GM21528 (cell line): Measurements from ENCODE around the gene HLA-F.

Source experiments
- ATAC-seq: cut with Tn5 transposase; IDR thresholded peaks from one replicate; pipeline ENCODE4 v1.9.1; 2021; ENCODE audit warnings: mild to moderate bottlenecking, moderate library complexity; ENCODE audit not compliant: unreplicated experiment, low FRiP score

HLA-F gene

GRCh38 chr6:29742127-29742526 lies 18.9 kb downstream of the HLA-F start:
- ATAC-seq, result no peak

DNA sequence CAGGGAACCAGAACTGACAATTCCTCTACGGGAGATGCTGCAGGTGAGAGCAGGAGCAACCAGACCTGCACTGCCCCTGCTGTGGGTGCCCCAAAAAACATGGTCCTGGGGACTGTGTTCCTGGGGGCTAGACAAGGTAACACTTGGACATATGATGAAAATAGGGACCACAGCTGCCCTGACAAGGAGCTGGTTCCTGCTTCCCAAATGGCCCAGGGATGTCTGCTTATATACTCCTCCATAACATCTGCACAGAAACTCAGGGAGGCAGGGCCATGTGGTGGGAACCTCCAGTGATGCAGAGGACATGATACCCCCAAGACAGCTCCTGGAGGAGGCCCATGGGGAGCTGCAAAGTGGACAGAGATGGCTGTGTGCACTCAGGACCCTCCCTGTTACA lies 19.8 kb downstream of the HLA-F start:
- no peak for ATAC-seq

- ATAC-seq, result no peak
Measured at GRCh38 chr6:29743568-29743967, 20.3 kb downstream of the HLA-F start.

- ATAC-seq, result no peak
Measured at GRCh38 chr6:29744131-29744530, 20.9 kb downstream of the HLA-F start.

DNA sequence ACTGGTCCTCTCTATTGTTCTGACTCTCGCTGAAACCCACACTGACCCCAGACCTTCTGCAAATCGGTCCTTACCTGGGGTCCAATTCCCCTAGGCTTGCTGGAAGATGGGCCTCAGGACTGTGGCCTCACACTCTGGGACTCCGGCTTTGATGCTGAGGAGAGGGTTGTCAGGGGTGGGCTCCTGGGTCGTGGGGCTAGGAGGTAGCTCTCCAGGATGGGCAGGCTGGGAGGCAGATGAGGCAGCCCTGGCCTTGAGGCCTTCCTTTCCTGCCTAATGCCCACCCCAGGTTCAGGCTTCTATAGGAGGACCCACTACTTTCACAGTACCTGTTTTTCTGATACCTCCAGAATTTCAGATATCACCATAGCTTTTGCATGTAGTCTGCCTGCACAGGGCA lies 21.4 kb downstream of the HLA-F start:
- no peak for ATAC-seq

DNA sequence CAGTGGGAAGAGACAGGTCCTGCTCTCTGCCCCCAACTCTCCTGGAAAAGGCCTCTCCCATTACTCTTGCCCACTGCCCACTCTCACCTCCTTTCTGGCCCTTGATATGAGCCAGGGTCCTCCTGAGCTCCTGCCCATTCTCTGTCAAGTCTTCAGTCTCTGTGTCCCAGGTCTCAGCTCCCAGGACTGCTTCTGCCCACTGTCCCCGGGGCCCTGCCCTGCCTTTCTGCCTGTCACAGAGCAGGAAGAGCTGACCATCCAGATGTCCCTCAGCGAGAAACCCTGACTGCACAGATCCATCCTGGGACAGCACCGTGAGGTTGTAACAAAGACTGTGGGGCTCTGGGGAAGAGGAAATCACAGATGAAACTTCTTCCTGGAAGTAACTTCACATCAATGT lies 22.2 kb downstream of the HLA-F start:
- no peak for ATAC-seq

- ATAC-seq, result no peak
Measured at GRCh38 chr6:29745855-29746449, 22.7 kb downstream of the HLA-F start.

- ATAC-seq, result no peak
Measured at GRCh38 chr6:29746846-29747687, 23.8 kb downstream of the HLA-F start.

DNA sequence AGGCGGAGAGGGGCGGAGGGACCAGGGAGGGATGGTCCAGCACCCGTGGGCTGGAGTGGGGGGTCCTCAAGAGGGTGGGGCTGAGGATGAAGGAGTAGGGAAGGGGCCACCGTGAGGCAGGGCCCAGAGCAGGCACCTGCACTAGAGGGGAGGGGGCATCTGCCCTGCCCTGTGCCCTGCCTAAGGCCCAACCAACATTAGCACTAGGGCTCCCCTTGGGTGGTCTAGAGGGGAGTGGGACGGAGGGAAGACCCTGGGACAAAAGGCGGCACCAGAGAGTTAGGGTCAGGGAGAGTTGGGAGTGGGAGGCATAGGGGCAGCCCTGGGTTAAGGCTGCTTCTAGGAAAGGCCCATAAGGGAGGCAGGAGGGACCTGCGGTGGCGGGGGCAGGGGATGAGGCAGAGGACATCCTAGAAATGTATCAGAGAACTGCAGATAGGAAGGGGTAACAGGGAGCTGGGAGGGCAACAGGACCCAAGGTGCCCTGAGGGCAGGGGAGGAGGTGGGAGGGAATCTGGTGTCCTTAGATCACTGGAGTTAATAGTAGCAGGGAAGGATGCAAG lies 24.5 kb downstream of the HLA-F start:
- no peak for ATAC-seq

DNA sequence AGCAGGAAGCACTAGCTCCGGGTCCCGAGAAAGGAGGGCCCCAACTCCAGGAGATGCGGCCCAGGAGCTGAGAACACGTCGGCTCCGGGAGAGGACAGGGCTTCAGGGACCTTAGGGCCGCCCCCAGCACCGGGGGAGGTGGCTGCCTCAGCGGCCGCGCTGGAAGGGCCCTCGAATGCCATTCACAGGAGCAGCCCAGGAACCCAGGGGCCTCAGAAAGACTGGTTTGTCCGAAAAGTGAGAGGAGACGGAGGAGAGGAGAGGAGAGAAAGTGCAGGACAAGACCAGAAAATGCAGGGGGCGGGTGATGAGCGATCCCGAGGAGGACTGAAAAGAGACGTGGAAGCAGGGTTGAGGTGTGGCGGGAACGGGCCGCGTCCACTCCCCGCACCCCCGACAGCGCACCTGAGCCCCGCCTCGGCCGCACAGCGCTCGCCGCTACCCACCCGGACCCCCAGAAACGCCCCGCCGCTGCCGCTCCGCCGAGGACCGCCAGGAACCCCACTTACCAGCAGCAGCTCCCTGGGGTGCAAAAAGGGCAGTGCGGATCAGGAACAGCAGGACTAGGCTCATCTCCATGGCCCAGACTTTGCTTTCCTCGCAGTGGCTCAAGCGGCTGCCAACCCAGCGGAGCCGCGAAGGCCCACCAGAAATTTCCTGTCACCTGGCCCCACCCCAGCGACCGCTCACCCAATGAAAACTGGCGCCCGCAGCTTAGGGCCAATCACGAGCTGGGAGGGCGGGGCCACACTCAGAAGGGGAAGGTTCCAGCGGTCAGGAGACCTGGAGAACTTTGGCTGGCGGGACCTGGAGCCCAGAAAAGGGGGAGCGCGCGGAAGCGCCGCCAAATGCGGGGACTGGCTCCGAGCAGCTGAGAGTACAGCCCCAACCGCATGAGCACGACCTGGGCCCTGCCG lies 25.4 kb downstream of the HLA-F start:
- peak; percentile 69 for ATAC-seq

GRCh38 chr6:29749308-29749662 lies 26.1 kb downstream of the HLA-F start:
- peak; percentile 3 for ATAC-seq

DNA sequence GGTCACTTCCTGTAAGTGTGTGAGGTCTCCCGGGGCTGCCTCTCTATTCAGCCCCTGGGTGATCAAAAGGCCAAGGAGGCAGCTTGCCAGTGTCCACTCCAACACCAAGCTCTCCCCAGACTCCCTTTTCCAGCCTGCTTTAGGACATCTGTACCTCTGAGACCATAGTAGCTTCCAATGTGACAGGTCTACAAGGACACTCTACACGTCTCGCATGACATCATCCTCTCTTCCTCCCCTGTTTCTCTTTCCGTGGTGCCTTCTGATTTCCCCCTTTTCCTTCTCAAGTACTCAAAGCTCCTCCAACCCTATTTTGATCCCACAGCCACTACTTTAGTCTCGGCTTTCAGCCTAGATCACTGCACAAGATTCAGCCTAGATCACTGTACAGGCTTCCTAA lies 26.4 kb downstream of the HLA-F start:
- no peak for ATAC-seq

DNA sequence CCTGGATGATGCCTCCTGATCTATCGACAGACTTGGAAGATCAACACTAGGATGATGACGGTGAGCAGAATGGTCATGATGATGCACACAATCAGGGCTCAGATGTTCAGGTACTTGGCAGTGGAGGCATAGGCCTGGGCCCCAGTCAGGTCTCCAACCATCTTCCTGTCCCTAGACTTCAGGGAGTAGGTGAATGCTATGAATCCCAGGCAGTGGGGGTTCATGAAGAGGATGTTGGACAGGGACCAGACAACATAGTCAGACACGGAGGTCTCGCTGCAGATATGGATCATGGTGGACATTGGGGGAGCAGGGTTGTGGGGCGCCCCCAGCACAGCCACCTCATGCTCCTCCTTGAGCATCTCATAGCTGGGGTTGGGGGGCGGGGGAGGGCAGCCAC lies 27.5 kb downstream of the HLA-F start:
- ATAC-seq, result no peak

GRCh38 chr6:29751480-29751879 lies 28.2 kb downstream of the HLA-F start:
- ATAC-seq, result no peak

- peak; percentile 56 for ATAC-seq
Measured at GRCh38 chr6:29752451-29753308, 29.4 kb downstream of the HLA-F start.

DNA sequence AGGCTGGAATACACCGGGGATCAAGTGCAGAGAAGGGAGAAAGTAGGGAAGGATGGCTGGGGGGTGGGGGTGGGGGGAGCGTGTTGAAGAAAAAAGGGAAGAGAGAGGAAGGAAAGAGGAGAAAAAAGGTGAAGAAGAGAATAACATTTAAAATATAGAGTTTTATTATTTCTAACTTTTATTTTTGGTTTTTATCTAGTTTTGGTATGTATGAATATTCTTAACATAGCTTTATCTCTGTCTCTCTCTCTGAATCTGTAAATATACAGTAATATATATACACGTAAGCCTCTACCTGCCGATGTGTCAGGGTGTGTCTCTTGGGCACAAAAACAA lies 30.0 kb downstream of the HLA-F start:
- no peak for ATAC-seq

GRCh38 chr6:29755295-29755871 lies 32.1 kb downstream of the HLA-F start:
- ATAC-seq, result no peak

GRCh38 chr6:29757282-29757681 lies 34.0 kb downstream of the HLA-F start:
- ATAC-seq, result no peak

DNA sequence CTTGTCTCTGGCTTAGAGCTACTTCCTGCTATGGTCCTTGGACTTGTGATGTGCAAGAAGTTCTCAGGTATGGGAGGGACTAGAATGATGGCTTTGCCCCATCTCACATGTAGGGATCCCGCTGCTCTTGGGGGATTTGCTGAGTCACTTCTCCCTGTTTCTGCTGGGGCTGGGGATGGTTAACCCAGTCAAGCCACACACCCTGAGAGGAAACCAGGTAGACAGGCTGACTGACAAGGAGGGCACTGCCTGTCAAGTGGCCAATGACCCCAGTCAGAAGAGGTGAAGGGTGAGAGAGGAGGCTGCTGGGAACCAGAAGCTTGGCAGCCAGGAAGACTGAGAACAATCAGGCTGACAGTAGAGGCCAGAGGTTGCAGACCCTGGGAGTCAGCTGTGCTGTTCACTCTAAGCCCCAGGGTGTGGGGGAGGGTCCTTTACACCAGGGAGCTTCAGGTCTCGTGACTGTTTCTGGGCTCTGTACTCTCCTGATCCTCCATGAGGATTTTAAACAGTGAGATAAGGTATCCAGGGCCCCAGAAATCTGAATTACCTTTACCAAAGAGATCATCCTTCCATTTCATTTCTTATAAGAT lies 34.6 kb downstream of the HLA-F start:
- no peak for ATAC-seq
